ENCODE data around the gene ABCG8.

Gene ABCG8

DNA sequence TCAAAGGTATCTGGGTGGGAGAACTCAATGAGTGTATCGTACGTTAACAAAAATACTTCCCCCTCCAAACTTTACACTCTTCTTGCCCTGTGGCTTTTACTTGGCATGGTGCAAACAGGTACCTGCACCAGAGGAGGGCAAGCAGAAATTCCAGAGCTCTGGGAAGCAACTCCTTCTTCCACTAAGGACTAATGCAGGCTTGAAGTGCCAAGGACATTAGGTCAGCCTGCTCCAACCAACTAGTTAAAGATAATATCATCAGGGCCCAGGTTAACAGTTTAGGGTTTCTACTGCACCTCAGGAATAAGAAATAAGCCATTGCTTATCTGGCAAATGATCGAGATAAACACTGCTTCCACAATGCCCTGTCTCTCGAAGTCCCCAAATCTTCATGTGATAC, 86.7 kb downstream of the ABCG8 start:
- no peak for DNase-seq

DNA sequence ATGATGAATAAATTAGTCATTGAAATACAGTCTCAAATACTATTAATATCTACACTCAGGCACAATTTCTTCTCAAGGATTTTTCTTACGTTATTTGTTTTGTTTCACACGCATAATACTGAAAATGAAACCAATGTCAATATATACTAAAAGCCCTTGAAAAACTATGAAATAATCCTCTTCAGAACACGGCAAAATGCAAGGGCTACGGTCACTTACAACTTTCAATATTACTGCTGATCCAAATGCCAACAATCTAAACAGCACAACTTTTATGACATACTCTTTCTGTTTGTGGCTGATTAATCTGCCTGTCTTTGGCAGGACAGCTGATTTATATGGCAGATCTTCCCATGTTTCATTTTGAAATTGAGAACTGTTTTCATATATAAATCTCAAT, 88.7 kb downstream of the ABCG8 start:
- DNase-seq: peak; percentile 1

DNA sequence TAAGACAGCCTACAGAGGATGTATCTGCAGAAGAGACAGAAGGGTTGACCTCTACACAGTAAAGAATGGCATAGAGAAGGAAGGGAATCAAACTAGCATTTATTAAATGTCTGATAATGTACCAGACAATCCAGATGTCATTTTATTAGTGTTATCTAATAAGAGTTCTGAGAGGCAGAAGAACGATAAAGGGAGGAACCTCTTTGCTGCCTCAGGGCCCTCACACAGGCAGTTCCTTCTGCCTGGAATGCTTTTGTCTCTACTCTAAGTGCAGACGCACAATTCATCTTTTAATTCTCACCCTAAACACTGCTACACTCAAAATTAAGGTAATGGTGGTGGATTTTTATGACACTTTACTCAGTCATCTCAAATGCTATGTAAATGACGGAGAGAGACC, 92.5 kb downstream of the ABCG8 start:
- no peak for DNase-seq

Measured in CD4-positive, alpha-beta T cell treated with Interleukin-21 for 1 hour (primary cell).